ENCODE measurements around the gene GNAL.

DNA sequence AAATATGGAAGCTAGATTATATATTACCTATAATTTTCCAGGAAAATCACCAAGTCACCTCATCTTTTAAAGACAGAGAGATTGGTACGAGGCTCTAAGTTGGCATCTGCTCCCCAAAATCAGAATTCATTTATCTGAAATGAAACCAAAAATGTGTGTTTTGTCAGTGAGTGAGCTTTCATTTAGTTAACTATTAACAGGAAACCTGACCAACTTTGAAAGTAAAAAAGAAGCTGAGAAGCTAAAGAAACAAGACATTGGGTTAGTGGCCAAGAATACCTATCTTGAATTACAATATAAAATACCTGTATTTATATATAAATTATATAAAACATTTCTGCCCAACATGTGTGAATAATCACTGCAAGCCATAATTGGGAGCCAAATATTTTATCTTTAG is 217.1 kb downstream of the GNAL start:
- TF ChIP-seq, protein P1, sequence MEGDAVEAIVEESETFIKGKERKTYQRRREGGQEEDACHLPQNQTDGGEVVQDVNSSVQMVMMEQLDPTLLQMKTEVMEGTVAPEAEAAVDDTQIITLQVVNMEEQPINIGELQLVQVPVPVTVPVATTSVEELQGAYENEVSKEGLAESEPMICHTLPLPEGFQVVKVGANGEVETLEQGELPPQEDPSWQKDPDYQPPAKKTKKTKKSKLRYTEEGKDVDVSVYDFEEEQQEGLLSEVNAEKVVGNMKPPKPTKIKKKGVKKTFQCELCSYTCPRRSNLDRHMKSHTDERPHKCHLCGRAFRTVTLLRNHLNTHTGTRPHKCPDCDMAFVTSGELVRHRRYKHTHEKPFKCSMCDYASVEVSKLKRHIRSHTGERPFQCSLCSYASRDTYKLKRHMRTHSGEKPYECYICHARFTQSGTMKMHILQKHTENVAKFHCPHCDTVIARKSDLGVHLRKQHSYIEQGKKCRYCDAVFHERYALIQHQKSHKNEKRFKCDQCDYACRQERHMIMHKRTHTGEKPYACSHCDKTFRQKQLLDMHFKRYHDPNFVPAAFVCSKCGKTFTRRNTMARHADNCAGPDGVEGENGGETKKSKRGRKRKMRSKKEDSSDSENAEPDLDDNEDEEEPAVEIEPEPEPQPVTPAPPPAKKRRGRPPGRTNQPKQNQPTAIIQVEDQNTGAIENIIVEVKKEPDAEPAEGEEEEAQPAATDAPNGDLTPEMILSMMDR (IDR thresholded peaks at IDR 0.05; ENCODE audit: low read depth, low read length, poor library complexity, severe bottlenecking) = no peak
- TF ChIP-seq EZH2phosphoT487 (IDR thresholded peaks at IDR 0.05; ENCODE audit: borderline replicate concordance, low read length) = no peak

Measured in DOHH2 (cell line).